ENCODE measurements around the gene UBE3C.

The UBE3C gene

DNA sequence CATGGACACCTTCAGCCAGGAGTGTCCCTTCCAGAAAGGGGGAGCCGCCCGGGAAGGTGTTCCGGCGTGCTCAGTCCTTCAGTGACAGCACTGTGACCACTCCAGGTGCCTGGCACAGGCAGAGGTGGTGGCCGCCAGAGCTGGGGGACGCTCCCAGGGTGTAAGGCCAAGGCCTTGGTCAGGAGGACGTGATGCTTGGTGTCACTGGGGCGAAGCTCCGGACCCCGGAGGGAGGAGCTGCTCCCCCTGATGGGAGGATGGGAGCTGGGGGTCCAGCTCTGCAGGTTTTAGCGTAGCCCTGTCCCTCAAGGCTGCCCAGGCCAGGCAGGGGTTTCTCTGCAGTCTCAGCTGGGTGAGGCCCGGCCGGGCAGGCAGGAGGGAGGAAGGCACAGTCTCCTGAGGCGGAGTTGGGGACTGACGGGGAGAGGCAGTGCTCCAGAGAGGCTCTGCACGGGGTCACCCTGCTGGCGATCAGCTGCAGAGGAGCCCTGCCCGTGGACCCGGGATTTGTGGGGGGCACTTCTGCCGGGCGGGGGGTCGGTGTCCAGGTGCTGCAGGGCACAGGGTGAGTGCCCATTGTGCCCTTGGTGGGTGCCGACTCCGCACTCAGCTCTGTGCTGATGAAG, 141.6 kb downstream of the UBE3C start:
- Histone ChIP-seq H3K9me3 (ENCODE audit: low read length) (peaks cover 13% of the 10 kb centered on the region; the same call in 1 of the 2 replicates), H3K9ac (ENCODE audit: low read length) (no peak overlapping the region), H3F3A (ENCODE audit: insufficient read depth, low read length) (no peaks in the 10 kb centered on the region), H3K27ac (ENCODE audit: low read depth, low read length, poor library complexity, severe bottlenecking) (no peak overlapping the region), H3K79me2 (ENCODE audit: insufficient read depth, low read length) (no peaks in the 10 kb centered on the region), H2AFZ (ENCODE audit: low read length) (no peak overlapping the region), H3K9me2 (ENCODE audit: low read depth, low read length) (no peaks in the 10 kb centered on the region), H3K4me2 (ENCODE audit: low read length) (no peak overlapping the region), H3K4me1 (ENCODE audit: insufficient read depth, low read length, severe bottlenecking) (peaks cover 16% of the 10 kb centered on the region), H3K27me3 (ENCODE audit: insufficient read depth, low read length) (peaks cover 20% of the 10 kb centered on the region; the same call in 1 of the 2 replicates), H3K4me3 (ENCODE audit: low read depth, low read length, poor library complexity, severe bottlenecking) (no peak overlapping the region), H4K20me1 (ENCODE audit: insufficient read depth, low read length) (no peaks in the 10 kb centered on the region), H3K36me3 (ENCODE audit: insufficient read depth, low read length) (no peaks in the 10 kb centered on the region; the same call in 1 of the 2 replicates)
- TF ChIP-seq EZH2 (IDR thresholded peaks at IDR 0.05; ENCODE audit: borderline replicate concordance, low read length), result no peak
- TF ChIP-seq, protein P1, sequence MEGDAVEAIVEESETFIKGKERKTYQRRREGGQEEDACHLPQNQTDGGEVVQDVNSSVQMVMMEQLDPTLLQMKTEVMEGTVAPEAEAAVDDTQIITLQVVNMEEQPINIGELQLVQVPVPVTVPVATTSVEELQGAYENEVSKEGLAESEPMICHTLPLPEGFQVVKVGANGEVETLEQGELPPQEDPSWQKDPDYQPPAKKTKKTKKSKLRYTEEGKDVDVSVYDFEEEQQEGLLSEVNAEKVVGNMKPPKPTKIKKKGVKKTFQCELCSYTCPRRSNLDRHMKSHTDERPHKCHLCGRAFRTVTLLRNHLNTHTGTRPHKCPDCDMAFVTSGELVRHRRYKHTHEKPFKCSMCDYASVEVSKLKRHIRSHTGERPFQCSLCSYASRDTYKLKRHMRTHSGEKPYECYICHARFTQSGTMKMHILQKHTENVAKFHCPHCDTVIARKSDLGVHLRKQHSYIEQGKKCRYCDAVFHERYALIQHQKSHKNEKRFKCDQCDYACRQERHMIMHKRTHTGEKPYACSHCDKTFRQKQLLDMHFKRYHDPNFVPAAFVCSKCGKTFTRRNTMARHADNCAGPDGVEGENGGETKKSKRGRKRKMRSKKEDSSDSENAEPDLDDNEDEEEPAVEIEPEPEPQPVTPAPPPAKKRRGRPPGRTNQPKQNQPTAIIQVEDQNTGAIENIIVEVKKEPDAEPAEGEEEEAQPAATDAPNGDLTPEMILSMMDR (IDR thresholded peaks at IDR 0.05; ENCODE audit: low read length), result no peak

DNA sequence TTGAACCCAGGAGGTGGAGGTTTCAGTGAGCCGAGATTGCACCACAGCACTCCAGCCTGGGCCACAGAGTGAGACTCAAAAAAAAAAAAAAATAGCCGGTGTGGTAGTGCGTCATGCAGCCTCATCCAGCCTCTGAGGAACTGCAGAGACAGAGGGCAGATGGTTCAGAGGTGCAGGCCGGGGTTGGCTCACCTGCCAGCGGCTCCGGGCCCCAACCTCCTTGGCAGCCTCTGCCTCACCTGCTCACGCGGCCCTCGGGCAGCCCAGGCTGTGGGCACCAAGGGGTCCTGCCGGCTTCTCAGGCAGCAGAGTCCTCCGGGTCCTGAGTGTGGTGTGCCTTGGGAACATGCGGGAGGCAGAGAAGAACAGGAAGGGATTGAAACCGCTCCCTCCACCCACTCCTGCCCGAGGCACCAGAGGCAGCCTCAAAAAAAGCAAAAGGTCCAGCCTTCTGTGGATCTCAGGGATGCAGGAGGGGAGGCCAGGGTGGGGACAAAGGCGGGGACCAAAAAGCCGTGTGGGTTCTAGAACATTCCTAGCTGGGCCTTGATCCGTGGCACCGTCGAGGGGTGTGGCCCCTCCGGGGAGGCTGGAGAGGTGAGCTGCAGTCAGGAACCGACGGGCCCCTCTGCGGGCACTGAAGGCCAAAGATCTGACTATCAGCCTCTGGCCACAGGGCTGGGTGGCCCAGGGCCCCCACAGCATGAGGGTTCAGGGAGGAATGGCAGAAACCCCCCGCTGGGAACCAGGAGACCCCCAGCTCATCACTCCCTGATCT, 142.7 kb downstream of the UBE3C start:
- H4K20me1 ChIP-seq (ENCODE audit: insufficient read depth, low read length), result no peaks in the 10 kb centered on the region
- H3K79me2 ChIP-seq (ENCODE audit: insufficient read depth, low read length), result no peaks in the 10 kb centered on the region
- H3F3A ChIP-seq (ENCODE audit: insufficient read depth, low read length), result no peaks in the 10 kb centered on the region
- H2AFZ ChIP-seq (ENCODE audit: low read length), result no peak overlapping the region
- H3K27ac ChIP-seq (ENCODE audit: low read depth, low read length, poor library complexity, severe bottlenecking), result no peak overlapping the region
- TF ChIP-seq, protein P1 (IDR thresholded peaks at IDR 0.05; ENCODE audit: low read length), result no peak
- TF ChIP-seq EZH2 (IDR thresholded peaks at IDR 0.05; ENCODE audit: borderline replicate concordance, low read length), result no peak
- no peaks in the 10 kb centered on the region; the same call in 1 of the 2 replicates for H3K36me3 ChIP-seq (ENCODE audit: insufficient read depth, low read length)
- peaks cover 20% of the 10 kb centered on the region; the same call in 1 of the 2 replicates for H3K27me3 ChIP-seq (ENCODE audit: insufficient read depth, low read length)
- no peak overlapping the region for H3K4me2 ChIP-seq (ENCODE audit: low read length)
- H3K9me2 ChIP-seq (ENCODE audit: low read depth, low read length), result no peaks in the 10 kb centered on the region
- no peak overlapping the region for H3K9ac ChIP-seq (ENCODE audit: low read length)
- peaks cover 16% of the 10 kb centered on the region for H3K4me1 ChIP-seq (ENCODE audit: insufficient read depth, low read length, severe bottlenecking)
- no peak overlapping the region for H3K4me3 ChIP-seq (ENCODE audit: low read depth, low read length, poor library complexity, severe bottlenecking)
- peaks cover 13% of the 10 kb centered on the region; the same call in 1 of the 2 replicates for H3K9me3 ChIP-seq (ENCODE audit: low read length)

DNA sequence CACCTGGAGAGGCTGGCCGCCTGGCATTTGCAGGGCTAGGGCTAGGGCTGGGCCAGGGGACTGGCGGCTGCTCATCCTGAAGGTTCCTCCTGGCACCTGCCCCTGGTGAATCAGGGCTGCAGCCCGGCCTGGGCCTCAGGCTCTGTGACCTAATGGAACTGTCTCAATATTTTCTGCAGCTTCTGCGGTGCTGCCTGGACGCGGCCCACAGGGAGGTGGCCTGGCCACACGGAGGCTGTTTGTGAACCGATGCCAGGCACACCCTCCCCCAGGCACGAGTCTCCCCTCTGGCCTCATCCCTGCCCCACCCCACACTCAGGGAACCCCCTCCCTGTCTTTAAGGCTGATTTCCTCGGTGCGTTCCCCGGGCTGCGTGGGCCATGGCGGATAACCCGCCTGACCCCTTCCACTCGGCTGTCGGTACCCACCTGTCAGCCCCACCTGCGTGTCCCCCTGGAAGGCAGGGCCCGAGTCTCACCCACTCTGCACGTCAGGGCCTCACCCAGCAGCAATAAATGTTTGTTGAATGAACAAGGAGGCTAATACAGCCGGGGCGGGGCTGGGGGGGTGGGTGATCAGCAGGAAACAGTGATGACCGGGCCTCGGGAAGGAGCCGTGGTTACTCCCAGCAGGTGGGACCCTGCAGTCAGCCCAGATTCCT, 143.5 kb downstream of the UBE3C start:
- Histone ChIP-seq H3K4me2 (ENCODE audit: low read length) (no peak overlapping the region), H3K79me2 (ENCODE audit: insufficient read depth, low read length) (no peaks in the 10 kb centered on the region), H3F3A (ENCODE audit: insufficient read depth, low read length) (no peaks in the 10 kb centered on the region), H3K9me3 (ENCODE audit: low read length) (peaks cover 13% of the 10 kb centered on the region; the same call in 1 of the 2 replicates), H3K36me3 (ENCODE audit: insufficient read depth, low read length) (no peaks in the 10 kb centered on the region; the same call in 1 of the 2 replicates), H2AFZ (ENCODE audit: low read length) (no peak overlapping the region), H3K4me1 (ENCODE audit: insufficient read depth, low read length, severe bottlenecking) (peaks cover 14% of the 10 kb centered on the region), H3K27me3 (ENCODE audit: insufficient read depth, low read length) (peaks cover 20% of the 10 kb centered on the region; the same call in 1 of the 2 replicates), H3K9ac (ENCODE audit: low read length) (no peak overlapping the region), H3K4me3 (ENCODE audit: low read depth, low read length, poor library complexity, severe bottlenecking) (no peak overlapping the region), H4K20me1 (ENCODE audit: insufficient read depth, low read length) (no peaks in the 10 kb centered on the region), H3K9me2 (ENCODE audit: low read depth, low read length) (no peaks in the 10 kb centered on the region), H3K27ac (ENCODE audit: low read depth, low read length, poor library complexity, severe bottlenecking) (no peak overlapping the region)
- TF ChIP-seq, protein P1 (IDR thresholded peaks at IDR 0.05; ENCODE audit: low read length), result no peak
- no peak for TF ChIP-seq EZH2 (IDR thresholded peaks at IDR 0.05; ENCODE audit: borderline replicate concordance, low read length)

Measured in OCI-LY1 (cell line).